Prostate gland (tissue), 2 donors: ENCODE measurements around the gene GAREM1.

Source experiments
- CTCF ChIP-seq, 4 experiments: fragments of 200-600 bp in 2 of 4; fragments of 450-650 bp in 2 of 4; sonication (generic) in 2 of 4; IDR thresholded peaks; 1 replicate in 3 of 4; 2 replicates in 1 of 4; pipeline ENCODE4 v1.5.1; 2016 to 2019; ENCODE audit warnings: antibody characterized with exemption in 4 of 4, mild to moderate bottlenecking in 2 of 4, moderate library complexity in 2 of 4
- POLR2A ChIP-seq: fragments of 450-650 bp; IDR thresholded peaks from one replicate; pipeline ENCODE4 v1.6.1; 2016; ENCODE audit warnings: antibody characterized with exemption, mild to moderate bottlenecking

DNA sequence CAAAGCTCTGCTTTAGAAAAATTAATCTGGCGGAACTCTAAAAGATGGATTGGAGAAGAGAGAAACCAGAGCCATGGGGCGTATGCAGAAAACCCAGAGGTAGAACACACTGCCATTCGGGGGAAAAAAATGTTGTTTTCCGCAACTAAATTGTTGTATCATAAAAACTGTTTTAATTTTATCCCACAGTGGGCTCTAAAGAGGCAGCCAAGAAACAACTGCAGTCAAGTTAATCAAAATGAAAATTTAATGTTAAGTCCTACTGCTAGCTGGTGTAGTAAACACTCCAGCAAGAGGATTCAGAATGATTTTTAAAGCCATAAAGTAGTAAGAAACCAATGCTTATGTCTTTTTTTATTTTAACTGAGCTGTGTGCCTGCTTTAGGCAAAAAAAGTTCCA, 69.1 kb downstream of the GAREM1 start:
- TF ChIP-seq CTCF (IDR thresholded peaks at IDR 0.05) (no peak), POLR2A (no peak)
